DND-41 (cell line): ENCODE data around the gene GNAS.

Experiments used
- EZH2 ChIP-seq: IDR thresholded peaks from 3 replicates; pipeline ENCODE4 v1.6.1; 2012; ENCODE audit warnings: borderline replicate concordance, low read depth, mild to moderate bottlenecking, moderate library complexity, low read length, inconsistent platforms; ENCODE audit not compliant: severe bottlenecking
- TF ChIP-seq, protein P1 (sequence below): IDR thresholded peaks from 2 replicates; pipeline ENCODE4 v1.5.1; 2012; ENCODE audit warnings: borderline replicate concordance, low read length, moderate library complexity, mild to moderate bottlenecking; ENCODE audit not compliant: poor library complexity, severe bottlenecking; ENCODE audit errors: extremely low read depth

DNA sequence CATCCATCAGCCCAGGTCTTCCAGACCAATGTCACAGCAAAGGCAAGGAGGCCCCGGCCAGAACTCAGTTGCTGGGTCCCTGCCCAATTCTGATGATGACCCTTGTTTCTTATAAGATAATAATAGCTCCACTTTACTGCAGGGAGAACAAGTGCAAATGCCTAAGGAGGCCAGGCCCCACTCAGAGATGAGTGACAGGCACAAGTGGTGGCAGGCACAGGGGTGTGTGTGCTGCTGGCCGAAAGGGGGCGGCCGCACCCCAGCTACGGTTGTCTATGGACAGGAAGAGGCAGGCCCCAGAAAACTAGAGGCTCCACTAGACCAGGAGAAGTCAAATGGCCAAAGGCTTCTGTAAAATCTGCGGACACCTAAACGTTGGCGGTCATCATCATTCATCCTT lies 30.4 kb upstream of the GNAS start:
- TF ChIP-seq, protein P1, sequence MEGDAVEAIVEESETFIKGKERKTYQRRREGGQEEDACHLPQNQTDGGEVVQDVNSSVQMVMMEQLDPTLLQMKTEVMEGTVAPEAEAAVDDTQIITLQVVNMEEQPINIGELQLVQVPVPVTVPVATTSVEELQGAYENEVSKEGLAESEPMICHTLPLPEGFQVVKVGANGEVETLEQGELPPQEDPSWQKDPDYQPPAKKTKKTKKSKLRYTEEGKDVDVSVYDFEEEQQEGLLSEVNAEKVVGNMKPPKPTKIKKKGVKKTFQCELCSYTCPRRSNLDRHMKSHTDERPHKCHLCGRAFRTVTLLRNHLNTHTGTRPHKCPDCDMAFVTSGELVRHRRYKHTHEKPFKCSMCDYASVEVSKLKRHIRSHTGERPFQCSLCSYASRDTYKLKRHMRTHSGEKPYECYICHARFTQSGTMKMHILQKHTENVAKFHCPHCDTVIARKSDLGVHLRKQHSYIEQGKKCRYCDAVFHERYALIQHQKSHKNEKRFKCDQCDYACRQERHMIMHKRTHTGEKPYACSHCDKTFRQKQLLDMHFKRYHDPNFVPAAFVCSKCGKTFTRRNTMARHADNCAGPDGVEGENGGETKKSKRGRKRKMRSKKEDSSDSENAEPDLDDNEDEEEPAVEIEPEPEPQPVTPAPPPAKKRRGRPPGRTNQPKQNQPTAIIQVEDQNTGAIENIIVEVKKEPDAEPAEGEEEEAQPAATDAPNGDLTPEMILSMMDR = no peak
- no peak for TF ChIP-seq EZH2
